Measurements from ENCODE around the gene REC8. TPM values are rescaled to one million over a fixed set of nuclear protein-coding genes. Genes with fewer than 3 reads are reported as not detected.

REC8 gene
- total RNA-seq, 6 experiments from 2014 or later = 1.6 to 7.4 (median 3.4) TPM

GRCh38 chr14:24150567-24150966, 21.3 kb upstream of the REC8 start:
- TF ChIP-seq CTCF (IDR thresholded peaks at IDR 0.05) = no peak
- no peak for TF ChIP-seq POLR2A (IDR thresholded peaks at IDR 0.05)

GRCh38 chr14:24150993-24151392, 20.9 kb upstream of the REC8 start:
- DNase-seq = peak in 1 of 3 donors; percentile 42
- Histone ChIP-seq H3K4me3 (no peak overlapping the region), H3K36me3 (peaks cover 0 to 65% (median 24%) of the 10 kb centered on the region in 4 donors), H3K4me1 (peaks cover 0 to 8% (median 0%) of the 10 kb centered on the region in 4 donors), H3K27me3 (no peaks in the 10 kb centered on the region), H3K27ac (no peak overlapping the region), H3K9me3 (no peaks in the 10 kb centered on the region)
- no peak for TF ChIP-seq CTCF (IDR thresholded peaks at IDR 0.05)
- TF ChIP-seq POLR2A (IDR thresholded peaks at IDR 0.05) = no peak
- WGBS (ENCODE audit: insufficient coverage, low coverage, low lambda C conversion rate, missing lambda C conversion rate) = no CpG with 5 or more reads among the region's 9 CpGs
- no peak for ATAC-seq
- intact Hi-C loops (cut with DNase I) = loop anchor here in 1 of 2 donors (10.0 kb wide), 1 partner anchor 56 kb away; the partner anchor contains the start of gene PCK2

More at GRCh38 chr14:24150567-24150966, 21.3 kb upstream of the REC8 start:
- no peak overlapping the region for H3K27ac ChIP-seq
- 83% methylated on average over 1 of the region's 9 CpGs for WGBS (ENCODE audit: insufficient coverage, low coverage, low lambda C conversion rate, missing lambda C conversion rate)
- intact Hi-C loops (cut with DNase I) = loop anchor here in 1 of 2 donors (10.0 kb wide), 1 partner anchor 56 kb away; the partner anchor contains the start of gene PCK2
- H3K9me3 ChIP-seq = no peaks in the 10 kb centered on the region
- no peaks in the 10 kb centered on the region for H3K27me3 ChIP-seq
- DNase-seq (peak in 1 of 3 donors; percentile 45), ATAC-seq (no peak)
- H3K4me3 ChIP-seq = no peak overlapping the region
- peaks cover 0 to 12% (median under 1%) of the 10 kb centered on the region in 4 donors for H3K4me1 ChIP-seq
- H3K36me3 ChIP-seq = peaks cover 0 to 61% (median 24%) of the 10 kb centered on the region in 4 donors

- Histone ChIP-seq H3K4me3 (no peak overlapping the region), H3K27me3 (no peaks in the 10 kb centered on the region), H3K9me3 (no peaks in the 10 kb centered on the region), H3K27ac (no peak overlapping the region), H3K36me3 (peaks cover 0 to 70% (median 24%) of the 10 kb centered on the region in 4 donors), H3K4me1 (peaks cover 0 to 7% (median 0%) of the 10 kb centered on the region in 4 donors)
- ATAC-seq = no peak
- WGBS (ENCODE audit: insufficient coverage, low coverage, low lambda C conversion rate, missing lambda C conversion rate) = 100% methylated on average over 2 of the region's 16 CpGs
- peak in 1 of 3 donors; percentile 54 for DNase-seq
- intact Hi-C loops (cut with DNase I) = loop anchor here in 1 of 2 donors (10.0 kb wide), 1 partner anchor 57 kb away; the partner anchor contains the start of gene PCK2
- TF ChIP-seq POLR2A (IDR thresholded peaks at IDR 0.05) (no peak), CTCF (IDR thresholded peaks at IDR 0.05) (no peak)
Observed at GRCh38 chr14:24151404-24152080, 20.3 kb upstream of the REC8 start.

- peaks cover 0 to 76% (median 33%) of the 10 kb centered on the region in 4 donors for H3K36me3 ChIP-seq
- H3K9me3 ChIP-seq = no peaks in the 10 kb centered on the region
- H3K27ac ChIP-seq = no peak overlapping the region
- intact Hi-C loops (cut with DNase I) = loop anchor here in 1 of 2 donors (10.0 kb wide), 1 partner anchor 60 kb away; the partner anchor contains the start of gene PCK2
- TF ChIP-seq CTCF (IDR thresholded peaks at IDR 0.05) (no peak), POLR2A (IDR thresholded peaks at IDR 0.05) (no peak)
- H3K4me3 ChIP-seq = no peak overlapping the region
- H3K27me3 ChIP-seq = no peaks in the 10 kb centered on the region
- ATAC-seq (no peak), DNase-seq (peak in 1 of 3 donors; percentile 30)
- WGBS (ENCODE audit: insufficient coverage, low coverage, low lambda C conversion rate, missing lambda C conversion rate) = 95% methylated on average over 4 of the region's 10 CpGs
- peaks cover 0 to 6% (median under 1%) of the 10 kb centered on the region in 4 donors for H3K4me1 ChIP-seq
Observed at GRCh38 chr14:24155100-24155499, 16.8 kb upstream of the REC8 start.
